ENCODE measurements around the gene ZNF79. TPM values are rescaled to one million over a fixed set of nuclear protein-coding genes. Genes with fewer than 3 reads are reported as not detected.
A peak's percentile ranks its signal among the peaks of the same experiment; 100 is the strongest.

Gene ZNF79
- total and polyA plus RNA-seq, 2 of the 4 experiments (the other 2 are of a cell fraction), result 5.6 to 15.4 TPM

GRCh38 chr9:127398715-127399400 is 25.3 kb upstream of the ZNF79 start:
- H3K36me3 ChIP-seq (ENCODE audit: control insufficient read depth, insufficient read depth, low read length), result peaks cover 1% of the 10 kb centered on the region; the same call in 1 of the 2 replicates
- H3K27ac ChIP-seq (ENCODE audit: insufficient read depth, low read length), result no peak overlapping the region
- BruUV-seq (replicated peaks), result no TSS peak
- DNase-seq, result no peak
- no peak overlapping the region for H3K4me3 ChIP-seq (ENCODE audit: insufficient read depth, low read depth, low read length)
- no peak overlapping the region for H3K18ac ChIP-seq (ENCODE audit: low read depth, low read length)
- no peak overlapping the region for H4K5ac ChIP-seq (ENCODE audit: low read depth, low read length)
- no peak overlapping the region for H3K56ac ChIP-seq (ENCODE audit: extremely low read depth, insufficient read depth, low read length)
- in situ Hi-C loops (cut with MboI; ENCODE audit: low sequenced_read_pairs), result loop anchor here (5.0 to 25.0 kb wide), 2 partner anchors 182 to 462 kb away; no protein-coding TSS in a partner anchor
- peaks cover 6% of the 10 kb centered on the region; the same call in 1 of the 2 replicates for H4K20me1 ChIP-seq (ENCODE audit: insufficient read depth, low read length)
- ChIA-PET POLR2A (ENCODE audit: unreplicated experiment) (no interaction called here), CTCF (interaction anchor here (0.7 to 1.0 kb wide), 2 partner anchors 11 to 117 kb away, joined by 3 to 8 read pairs; no protein-coding TSS in a partner anchor)
- intact Hi-C loops (cut with micrococcal nuclease), result loop anchor here (10.0 kb wide), 1 partner anchor 114 kb away; no protein-coding TSS in a partner anchor
- H2BK15ac ChIP-seq (ENCODE audit: low read depth, low read length), result no peak overlapping the region
- H3K23ac ChIP-seq (ENCODE audit: low read depth, low read length), result no peak overlapping the region
- H3K79me1 ChIP-seq (ENCODE audit: low read depth in 1 of 2, low read length in 2 of 2), result peaks cover 0 to 13% of the 10 kb centered on the region in 2 experiments; a peak in 2 of 4 replicates
- ATAC-seq (ENCODE audit: low read depth), result no peak
- H3K4me1 ChIP-seq (ENCODE audit: control insufficient read depth, insufficient read depth, low read length), result peaks cover 2% of the 10 kb centered on the region; the same call in 1 of the 2 replicates
- H4K91ac ChIP-seq (ENCODE audit: insufficient read depth, low read depth, low read length), result no peak overlapping the region
- WGBS, 2 experiments (ENCODE audit: extremely low coverage in 2 of 2, insufficient read length in 1 of 2), result 100% methylated on average over 4 of the region's 13 CpGs; no CpG with 5 or more reads in 1 of the 2 experiments
- H4K8ac ChIP-seq (ENCODE audit: low read depth in 2 of 2, low read length in 2 of 2), result no peak overlapping the region
- H3K4me2 ChIP-seq (ENCODE audit: low read depth, low read length), result no peak overlapping the region; the same call in 1 of the 2 replicates
- H3K27me3 ChIP-seq (ENCODE audit: control insufficient read depth, insufficient read depth, low read length), result peaks cover 5% of the 10 kb centered on the region; the same call in 1 of the 2 replicates
- no peak overlapping the region for H2BK20ac ChIP-seq (ENCODE audit: low read depth, low read length)
- H3K9ac ChIP-seq (ENCODE audit: low read depth, low read length), result no peak overlapping the region
- dilution Hi-C loops (cut with HindIII; ENCODE audit: low sequenced_read_pairs, unreplicated experiment), result no loop called here
- no peak overlapping the region for H2AK9ac ChIP-seq (replicated peaks; ENCODE audit: low read depth, low read length, poor library complexity)
- peak overlapping the region; percentile 36 for H2AFZ ChIP-seq (replicated peaks; ENCODE audit: low read length, poor library complexity)
- peaks cover 3% of the 10 kb centered on the region; the same call in 1 of the 2 replicates for H3K9me1 ChIP-seq (ENCODE audit: insufficient read depth, low read length)
- no peak overlapping the region for H3K14ac ChIP-seq (replicated peaks; ENCODE audit: low read depth, low read length)
- no peaks in the 10 kb centered on the region for H3K9me3 ChIP-seq (ENCODE audit: control insufficient read depth, insufficient read depth, low read length)
- no peak overlapping the region for H2BK120ac ChIP-seq (ENCODE audit: low read depth, low read length)
- H3K4ac ChIP-seq (ENCODE audit: low read depth, low read length), result no peak overlapping the region
- H2BK5ac ChIP-seq (ENCODE audit: low read depth, low read length, poor library complexity, severe bottlenecking), result no peak overlapping the region
- no peak for TF ChIP-seq CEBPB (IDR thresholded peaks at IDR 0.05; ENCODE audit: low read depth, low read length)
- TF ChIP-seq RAD21 (IDR thresholded peaks at IDR 0.05; ENCODE audit: low read length), result no peak
- no peak for TF ChIP-seq MAFK (IDR thresholded peaks at IDR 0.05; ENCODE audit: low read depth, low read length)
- TF ChIP-seq NFE2L2 (IDR thresholded peaks at IDR 0.05; ENCODE audit: low read depth, low read length), result no peak
- no peak for TF ChIP-seq MXI1 (IDR thresholded peaks at IDR 0.05; ENCODE audit: borderline replicate concordance, low read depth, low read length)
- no peak for TF ChIP-seq ELK1 (IDR thresholded peaks at IDR 0.05; ENCODE audit: borderline replicate concordance, low read depth, low read length)
- TF ChIP-seq USF2 (IDR thresholded peaks at IDR 0.05; ENCODE audit: low read depth, low read length), result no peak
- no peak overlapping the region for H2AK5ac ChIP-seq (ENCODE audit: low read depth, low read length)

Data from IMR-90 (cell line).